HEK293 (cell line): ENCODE measurements around the gene KCNAB1.

Experiments
- CTCF ChIA-PET: fragments of 350-600 bp; formaldehyde crosslinking; extraction: SDS; loops from one replicate; lab custom pipeline; 2021; ENCODE audit warnings: antibody characterized with exemption; lab: Yijun Ruan, JAX
- POLR2A ChIA-PET: fragments of 300-600 bp; formaldehyde crosslinking; extraction: SDS; loops from one replicate; lab custom pipeline; 2020; ENCODE audit warnings: antibody characterized with exemption, inconsistent platforms; lab: Yijun Ruan, JAX
- H3K27ac ChIP-seq: fragments of 200-500 bp; sonication (Bioruptor generic); 2 replicates; pipeline ENCODE4 v1.5.1; 2014; ENCODE audit warnings: low read depth, low read length, control low read depth, inconsistent platforms; ENCODE audit errors: extremely low read depth
- H3K36me3 ChIP-seq, 2 experiments: fragments of 200-500 bp in 1 of 2; sonication (Bioruptor generic) in 1 of 2; 1 replicate in 1 of 2; 2 replicates in 1 of 2; pipeline ENCODE4 v1.5.1; 2014 to 2017; ENCODE audit warnings: inconsistent platforms in 2 of 2, low read length in 2 of 2; ENCODE audit not compliant: control insufficient read depth in 2 of 2, insufficient read depth in 1 of 2
- H3K4me1 ChIP-seq: fragments of 200-500 bp; sonication (Bioruptor generic); 2 replicates; pipeline ENCODE4 v1.5.1; 2014; ENCODE audit warnings: mild to moderate bottlenecking, low read length, inconsistent platforms; ENCODE audit not compliant: control insufficient read depth, insufficient read depth
- H3K4me3 ChIP-seq: 2 replicates; pipeline ENCODE4 v1.5.1; 2011; ENCODE audit warnings: low read depth, mild to moderate bottlenecking, control low read depth, low read length, moderate library complexity
- H3K9me3 ChIP-seq: fragments of 200-500 bp; sonication (Bioruptor generic); 2 replicates; pipeline ENCODE4 v1.5.1; 2014; ENCODE audit warnings: low read depth, low read length, inconsistent platforms; ENCODE audit not compliant: control insufficient read depth, insufficient read depth
- FEZF1 ChIP-seq: fragments of 450-650 bp; formaldehyde crosslinking; IDR thresholded peaks from 2 replicates; pipeline ENCODE4 v1.5.1; 2016; ENCODE audit warnings: missing biosample characterization, missing genetic modification characterization
- GLI2 ChIP-seq: fragments of 450-650 bp; formaldehyde crosslinking; IDR thresholded peaks from 2 replicates; pipeline ENCODE4; 2017; ENCODE audit warnings: missing biosample characterization, missing genetic modification characterization, low read depth, borderline replicate concordance
- GLIS2 ChIP-seq: fragments of 450-650 bp; formaldehyde crosslinking; IDR thresholded peaks from 2 replicates; pipeline ENCODE4 v1.5.1; 2016; ENCODE audit warnings: missing biosample characterization, missing genetic modification characterization
- HOXA7 ChIP-seq: sonication (generic); formaldehyde crosslinking; IDR thresholded peaks from 2 replicates; pipeline ENCODE4 v1.8.1; 2022; ENCODE audit warnings: missing genetic modification reagents, borderline replicate concordance
- KLF1 ChIP-seq: fragments of 450-650 bp; formaldehyde crosslinking; IDR thresholded peaks from 2 replicates; pipeline ENCODE4 v1.5.1; 2016; ENCODE audit warnings: missing biosample characterization, missing genetic modification characterization
- MYNN ChIP-seq: fragments of 450-650 bp; formaldehyde crosslinking; IDR thresholded peaks from 2 replicates; pipeline ENCODE4 v1.5.1; 2016; ENCODE audit warnings: missing biosample characterization, missing genetic modification characterization, borderline replicate concordance
- SALL2 ChIP-seq: fragments of 450-650 bp; formaldehyde crosslinking; IDR thresholded peaks from 2 replicates; pipeline ENCODE4 v1.5.0; 2017; ENCODE audit warnings: missing biosample characterization, mild to moderate bottlenecking, missing genetic modification characterization, borderline replicate concordance
- SP2 ChIP-seq: fragments of 450-650 bp; formaldehyde crosslinking; IDR thresholded peaks from 2 replicates; pipeline ENCODE4 v1.5.1; 2016; ENCODE audit warnings: missing biosample characterization, missing genetic modification characterization
- SP7 ChIP-seq: fragments of 450-650 bp; formaldehyde crosslinking; IDR thresholded peaks from 2 replicates; pipeline ENCODE4 v1.5.1; 2016; ENCODE audit warnings: missing biosample characterization, missing genetic modification characterization
- ZBTB17 ChIP-seq: fragments of 450-650 bp; formaldehyde crosslinking; IDR thresholded peaks from 2 replicates; pipeline ENCODE4 v1.5.1; 2016; ENCODE audit warnings: missing biosample characterization, missing genetic modification characterization
- ZFP69B ChIP-seq: fragments of 450-650 bp; formaldehyde crosslinking; IDR thresholded peaks from 2 replicates; pipeline ENCODE4 v1.5.1; 2016; ENCODE audit warnings: missing biosample characterization, missing genetic modification characterization
- ZIC2 ChIP-seq: fragments of 450-650 bp; formaldehyde crosslinking; IDR thresholded peaks from 2 replicates; pipeline ENCODE4 v1.5.1; 2016; ENCODE audit warnings: missing biosample characterization, missing genetic modification characterization
- ZNF10 ChIP-seq: fragments of 450-650 bp; formaldehyde crosslinking; IDR thresholded peaks from 2 replicates; pipeline ENCODE4 v1.5.1; 2017; ENCODE audit warnings: missing biosample characterization, missing genetic modification characterization
- ZNF16 ChIP-seq: fragments of 450-650 bp; formaldehyde crosslinking; IDR thresholded peaks from 2 replicates; pipeline ENCODE4 v1.5.1; 2016; ENCODE audit warnings: low read depth, missing biosample characterization, missing genetic modification characterization
- ZNF354C ChIP-seq: fragments of 450-650 bp; formaldehyde crosslinking; IDR thresholded peaks from 2 replicates; pipeline ENCODE4 v1.5.1; 2016; ENCODE audit warnings: missing biosample characterization, missing genetic modification characterization, low read depth, borderline replicate concordance
- ZNF37A ChIP-seq: fragments of 450-650 bp; IDR thresholded peaks from 2 replicates; pipeline ENCODE4 v1.5.1; 2018; ENCODE audit warnings: missing biosample characterization, missing genetic modification characterization
- ZNF530 ChIP-seq: fragments of 450-650 bp; formaldehyde crosslinking; IDR thresholded peaks from 2 replicates; pipeline ENCODE4 v1.5.1; 2016; ENCODE audit warnings: low read depth, missing biosample characterization, missing genetic modification characterization
- ZNF558 ChIP-seq: fragments of 450-650 bp; formaldehyde crosslinking; IDR thresholded peaks from 2 replicates; pipeline ENCODE4 v1.5.1; 2016; ENCODE audit warnings: missing biosample characterization, missing genetic modification characterization
- ZNF560 ChIP-seq: fragments of 450-650 bp; formaldehyde crosslinking; IDR thresholded peaks from 2 replicates; pipeline ENCODE4 v1.5.1; 2017; ENCODE audit warnings: missing biosample characterization, missing genetic modification characterization, borderline replicate concordance
- ZNF670 ChIP-seq: fragments of 450-650 bp; formaldehyde crosslinking; IDR thresholded peaks from 2 replicates; pipeline ENCODE4 v1.5.1; 2016; ENCODE audit warnings: missing biosample characterization, missing genetic modification characterization, low read depth
- ZNF785 ChIP-seq: fragments of 450-650 bp; formaldehyde crosslinking; IDR thresholded peaks from 2 replicates; pipeline ENCODE4 v1.5.1; 2016; ENCODE audit warnings: missing biosample characterization, missing genetic modification characterization
- TF ChIP-seq, protein P1 (sequence below): fragments of 450-650 bp; formaldehyde crosslinking; IDR thresholded peaks from 2 replicates; pipeline ENCODE4 v1.5.1; 2016; ENCODE audit warnings: missing biosample characterization, missing genetic modification characterization
- TF ChIP-seq, protein P2 (sequence below): fragments of 450-650 bp; formaldehyde crosslinking; IDR thresholded peaks from 2 replicates; pipeline ENCODE4 v1.5.1; 2017; ENCODE audit warnings: missing biosample characterization, missing genetic modification characterization
- TF ChIP-seq, protein P3 (sequence below): fragments of 450-650 bp; formaldehyde crosslinking; IDR thresholded peaks from 2 replicates; pipeline ENCODE4 v1.5.1; 2017; ENCODE audit warnings: missing biosample characterization, mild to moderate bottlenecking, missing genetic modification characterization, moderate library complexity

KCNAB1 gene

DNA sequence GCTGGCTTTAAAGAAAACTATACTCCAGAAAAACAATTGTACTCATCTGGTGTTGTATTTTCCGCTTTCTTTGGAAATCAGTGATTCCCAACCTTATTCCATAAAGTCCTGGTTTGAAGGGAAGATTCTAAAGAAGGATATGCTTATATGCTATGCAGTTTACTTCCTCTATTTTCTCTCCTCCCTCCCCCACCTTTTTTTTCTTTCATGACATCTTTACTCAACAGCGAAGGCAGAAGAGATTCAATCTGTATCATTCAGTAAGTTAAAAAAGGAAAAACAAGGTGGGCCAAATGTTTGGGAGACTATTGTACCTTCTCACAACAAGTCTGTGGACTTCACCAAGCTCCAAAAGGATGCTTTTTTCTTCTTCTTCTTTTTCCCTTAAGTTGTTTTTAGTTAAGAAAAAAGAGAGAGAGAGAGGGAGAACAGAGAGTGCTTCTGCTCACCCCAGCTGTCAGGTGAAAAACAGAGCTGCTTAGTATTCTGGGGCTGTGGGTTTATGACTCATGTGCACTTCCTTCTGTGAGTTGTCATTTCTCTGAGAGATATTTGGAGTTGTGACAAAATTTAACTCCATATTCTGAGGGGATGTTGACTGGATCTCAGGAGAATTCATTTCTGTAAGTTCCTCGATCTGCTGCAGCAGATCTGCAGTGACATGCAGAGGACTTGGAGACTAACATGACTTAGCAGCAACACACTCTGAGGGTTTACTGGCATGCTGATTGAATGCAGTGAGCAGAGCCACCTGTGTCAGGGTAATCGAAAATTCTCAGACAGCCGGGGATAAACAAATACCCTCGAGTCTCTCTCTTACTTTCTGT lies 363.8 kb downstream of the KCNAB1 start:
- Histone ChIP-seq H3K4me1 (no peaks in the 10 kb centered on the region), H3K27ac (no peak overlapping the region), H3K4me3 (no peak overlapping the region), H3K36me3 (no peaks in the 10 kb centered on the region)
- CTCF ChIA-PET: interaction anchor here (0.6 to 0.8 kb wide), 2 partner anchors 38 to 309 kb away, joined by 3 to 4 read pairs; no protein-coding TSS in a partner anchor
- TF ChIP-seq SP2 (tag by site-specific recombination): no peak
- TF ChIP-seq, protein P1, sequence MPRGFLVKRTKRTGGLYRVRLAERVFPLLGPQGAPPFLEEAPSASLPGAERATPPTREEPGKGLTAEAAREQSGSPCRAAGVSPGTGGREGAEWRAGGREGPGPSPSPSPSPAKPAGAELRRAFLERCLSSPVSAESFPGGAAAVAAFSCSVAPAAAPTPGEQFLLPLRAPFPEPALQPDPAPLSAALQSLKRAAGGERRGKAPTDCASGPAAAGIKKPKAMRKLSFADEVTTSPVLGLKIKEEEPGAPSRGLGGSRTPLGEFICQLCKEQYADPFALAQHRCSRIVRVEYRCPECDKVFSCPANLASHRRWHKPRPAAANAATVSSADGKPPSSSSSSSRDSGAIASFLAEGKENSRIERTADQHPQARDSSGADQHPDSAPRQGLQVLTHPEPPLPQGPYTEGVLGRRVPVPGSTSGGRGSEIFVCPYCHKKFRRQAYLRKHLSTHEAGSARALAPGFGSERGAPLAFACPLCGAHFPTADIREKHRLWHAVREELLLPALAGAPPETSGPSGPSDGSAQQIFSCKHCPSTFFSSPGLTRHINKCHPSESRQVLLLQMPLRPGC: no peak
- no peak for TF ChIP-seq ZNF10 (tag by site-specific recombination)
- no peak for TF ChIP-seq ZBTB17 (tag by site-specific recombination)
- no peak for TF ChIP-seq ZNF354C (tag by site-specific recombination)
- TF ChIP-seq ZNF37A (tag by site-specific recombination): no peak
- TF ChIP-seq ZNF785 (tag by site-specific recombination): no peak
- TF ChIP-seq GLIS2: no peak
- no peak for TF ChIP-seq SP7 (tag by site-specific recombination)
- TF ChIP-seq FEZF1 (tag by site-specific recombination): no peak
- TF ChIP-seq, protein P2, sequence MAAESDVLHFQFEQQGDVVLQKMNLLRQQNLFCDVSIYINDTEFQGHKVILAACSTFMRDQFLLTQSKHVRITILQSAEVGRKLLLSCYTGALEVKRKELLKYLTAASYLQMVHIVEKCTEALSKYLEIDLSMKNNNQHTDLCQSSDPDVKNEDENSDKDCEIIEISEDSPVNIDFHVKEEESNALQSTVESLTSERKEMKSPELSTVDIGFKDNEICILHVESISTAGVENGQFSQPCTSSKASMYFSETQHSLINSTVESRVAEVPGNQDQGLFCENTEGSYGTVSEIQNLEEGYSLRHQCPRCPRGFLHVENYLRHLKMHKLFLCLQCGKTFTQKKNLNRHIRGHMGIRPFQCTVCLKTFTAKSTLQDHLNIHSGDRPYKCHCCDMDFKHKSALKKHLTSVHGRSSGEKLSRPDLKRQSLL (tag by site-specific recombination): no peak
- TF ChIP-seq, all 188 proteins: peak for 0
- H3K9me3 ChIP-seq: no peaks in the 10 kb centered on the region
- POLR2A ChIA-PET: no interaction called here

DNA sequence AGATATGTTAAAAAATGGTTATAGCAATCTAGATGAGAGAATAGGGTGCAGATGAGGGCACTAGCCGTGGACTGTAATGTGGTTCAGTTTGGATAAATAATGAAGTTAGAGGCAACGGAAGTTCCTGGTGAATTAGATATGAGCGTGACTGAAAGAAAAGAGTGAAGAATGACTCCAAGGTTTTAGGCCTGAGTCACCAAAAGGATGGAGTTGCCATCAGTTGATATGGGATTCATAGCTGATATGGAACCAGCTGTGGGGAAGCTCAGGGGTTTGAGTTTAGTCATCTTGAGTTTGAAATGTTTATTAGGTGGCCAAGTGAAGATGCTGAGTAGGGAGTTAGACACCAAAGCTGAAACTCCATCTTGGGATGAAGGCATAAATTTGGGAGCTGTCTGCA lies 368.4 kb downstream of the KCNAB1 start:
- POLR2A ChIA-PET: no interaction called here

DNA sequence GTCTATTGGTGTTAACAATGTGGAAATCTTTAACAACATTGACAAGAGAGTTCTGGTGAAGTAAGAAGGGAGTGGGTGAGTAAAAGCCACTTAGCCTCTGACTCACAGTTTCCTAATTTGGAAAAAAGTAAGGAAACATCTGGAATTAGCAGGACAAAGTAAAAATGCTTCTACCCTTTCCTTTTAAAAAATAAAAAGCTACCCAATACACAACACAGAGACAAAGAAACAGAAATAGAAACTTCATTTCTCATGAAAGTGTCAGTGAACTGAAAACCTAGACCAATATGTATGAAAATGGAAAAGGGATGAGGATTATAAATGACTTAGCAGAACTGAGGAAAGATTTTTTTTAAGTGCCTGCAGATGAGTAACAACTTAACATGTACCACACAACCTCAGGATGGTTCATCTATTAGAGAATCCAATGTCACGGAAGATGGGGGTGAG lies 369.1 kb downstream of the KCNAB1 start:
- H3K4me3 ChIP-seq: no peak overlapping the region
- no peak overlapping the region for H3K27ac ChIP-seq
- H3K9me3 ChIP-seq: no peaks in the 10 kb centered on the region
- CTCF ChIA-PET: interaction anchor here (0.6 to 0.7 kb wide), 2 partner anchors 22 to 331 kb away, joined by 3 read pairs; no protein-coding TSS in a partner anchor
- no peak for TF ChIP-seq GLI2 (tag by site-specific recombination)
- TF ChIP-seq ZNF530 (tag by site-specific recombination): no peak
- TF ChIP-seq, all 188 proteins: peak for 0
- POLR2A ChIA-PET: no interaction called here
- no peaks in the 10 kb centered on the region for H3K36me3 ChIP-seq
- no peaks in the 10 kb centered on the region for H3K4me1 ChIP-seq

More for the DNA sequence above, 368.4 kb downstream of the KCNAB1 start:
- Histone ChIP-seq H3K4me3 (no peak overlapping the region), H3K27ac (no peak overlapping the region), H3K36me3 (no peaks in the 10 kb centered on the region), H3K4me1 (no peaks in the 10 kb centered on the region), H3K9me3 (no peaks in the 10 kb centered on the region)
- CTCF ChIA-PET: no interaction called here
- TF ChIP-seq ZNF558 (tag by site-specific recombination) (no peak), HOXA7 (CRISPR knock-in tag) (no peak), KLF1 (tag by site-specific recombination) (no peak), SALL2 (tag by site-specific recombination) (no peak), ZFP69B (no peak), ZNF670 (tag by site-specific recombination) (no peak), ZNF354C (tag by site-specific recombination) (no peak), ZNF560 (tag by site-specific recombination) (no peak), MYNN (tag by site-specific recombination) (no peak), ZNF16 (no peak), ZIC2 (tag by site-specific recombination) (no peak)
- TF ChIP-seq, protein P3, sequence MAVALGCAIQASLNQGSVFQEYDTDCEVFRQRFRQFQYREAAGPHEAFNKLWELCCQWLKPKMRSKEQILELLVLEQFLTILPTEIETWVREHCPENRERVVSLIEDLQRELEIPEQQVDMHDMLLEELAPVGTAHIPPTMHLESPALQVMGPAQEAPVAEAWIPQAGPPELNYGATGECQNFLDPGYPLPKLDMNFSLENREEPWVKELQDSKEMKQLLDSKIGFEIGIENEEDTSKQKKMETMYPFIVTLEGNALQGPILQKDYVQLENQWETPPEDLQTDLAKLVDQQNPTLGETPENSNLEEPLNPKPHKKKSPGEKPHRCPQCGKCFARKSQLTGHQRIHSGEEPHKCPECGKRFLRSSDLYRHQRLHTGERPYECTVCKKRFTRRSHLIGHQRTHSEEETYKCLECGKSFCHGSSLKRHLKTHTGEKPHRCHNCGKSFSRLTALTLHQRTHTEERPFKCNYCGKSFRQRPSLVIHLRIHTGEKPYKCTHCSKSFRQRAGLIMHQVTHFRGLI (tag by site-specific recombination): no peak
